WTC11 (cell line): ENCODE results near the gene SERPING1. TPM values are rescaled to one million over a fixed set of nuclear protein-coding genes. Genes with fewer than 3 reads are reported as not detected.

Experiments used
- ATAC-seq: fragments of 200-7000 bp; cut with Tn5 transposase; 2 replicates; pipeline ENCODE4 v1.10.0; 2021; ENCODE audit warnings: mild to moderate bottlenecking, moderate library complexity
- CTCF ChIA-PET: fragments of 300-600 bp; sonication (Branson Sonifier 250); formaldehyde crosslinking; loops from one replicate; lab custom pipeline; 2021; ENCODE audit warnings: antibody characterized with exemption; lab: Charles Lee
- POLR2A ChIA-PET: fragments of 350-600 bp; sonication (Branson Sonifier 250); formaldehyde crosslinking; loops from one replicate; lab custom pipeline; 2021; ENCODE audit warnings: antibody characterized with exemption; lab: Charles Lee
- DNase-seq: peaks from one replicate; pipeline ENCODE4 v3.0.0; 2021; ENCODE audit warnings: low spot score
- H3K27ac Mint-ChIP-seq: 2 replicates; pipeline ENCODE4 v1.8.0; 2021; ENCODE audit warnings: mixed read lengths
- H3K27me3 Mint-ChIP-seq: 2 replicates; pipeline ENCODE4 v1.8.0; 2021; ENCODE audit warnings: low read depth, mild to moderate bottlenecking, moderate library complexity, mixed read lengths
- H3K36me3 Mint-ChIP-seq: 2 replicates; pipeline ENCODE4 v1.8.0; 2021; ENCODE audit warnings: mixed read lengths
- H3K4me1 Mint-ChIP-seq: 2 replicates; pipeline ENCODE4 v1.8.0; 2022; ENCODE audit warnings: mixed read lengths
- H3K4me3 Mint-ChIP-seq: 2 replicates; pipeline ENCODE4 v1.8.0; 2021; ENCODE audit warnings: mild to moderate bottlenecking, moderate library complexity, mixed read lengths
- H3K9me3 Mint-ChIP-seq: 2 replicates; pipeline ENCODE4 v1.8.0; 2021; ENCODE audit warnings: mixed read lengths
- ETV6 ChIP-seq: sonication (generic); formaldehyde crosslinking; IDR thresholded peaks from 2 replicates; pipeline ENCODE4 v1.8.1; 2022; ENCODE audit warnings: mild to moderate bottlenecking, missing genetic modification reagents
- FOXJ3 ChIP-seq: sonication (generic); formaldehyde crosslinking; IDR thresholded peaks from 2 replicates; pipeline ENCODE4 v1.9.0; 2021; ENCODE audit warnings: missing genetic modification reagents, mild to moderate bottlenecking, borderline replicate concordance
- FOXP1 ChIP-seq: sonication (generic); formaldehyde crosslinking; IDR thresholded peaks from 2 replicates; pipeline ENCODE4 v1.8.0; 2022; ENCODE audit warnings: missing genetic modification reagents, mild to moderate bottlenecking, moderate library complexity, borderline replicate concordance
- KAT7 ChIP-seq: sonication (generic); formaldehyde crosslinking; IDR thresholded peaks from 2 replicates; pipeline ENCODE4 v1.8.1; 2023; ENCODE audit warnings: missing genetic modification reagents, mild to moderate bottlenecking, borderline replicate concordance
- MXD4 ChIP-seq: fragments of 250-450 bp; sonication (Bioruptor Pico); IDR thresholded peaks from 2 replicates; pipeline ENCODE4 v1.8.0; 2021; ENCODE audit warnings: mild to moderate bottlenecking, moderate library complexity, borderline replicate concordance
- NFE2L1 ChIP-seq: sonication (generic); formaldehyde crosslinking; IDR thresholded peaks from 2 replicates; pipeline ENCODE4 v1.8.1; 2023; ENCODE audit warnings: missing genetic modification reagents
- NFYB ChIP-seq: sonication (generic); formaldehyde crosslinking; conservative IDR thresholded peaks from 2 replicates; pipeline ENCODE4 v1.8.0; 2022; ENCODE audit warnings: low read depth, missing genetic modification reagents
- NR1H2 ChIP-seq: sonication (generic); formaldehyde crosslinking; IDR thresholded peaks from 2 replicates; pipeline ENCODE4 v1.9.0; 2021; ENCODE audit warnings: mild to moderate bottlenecking, moderate library complexity, missing genetic modification reagents
- NR3C1 ChIP-seq: sonication (generic); formaldehyde crosslinking; conservative IDR thresholded peaks from 2 replicates; pipeline ENCODE4 v1.8.1; 2023; ENCODE audit warnings: low read depth, mild to moderate bottlenecking, missing genetic modification reagents
- RORB ChIP-seq: fragments of 250-450 bp; sonication (Bioruptor Pico); IDR thresholded peaks from 2 replicates; pipeline ENCODE4 v1.9.0; 2021; ENCODE audit warnings: mild to moderate bottlenecking
- SOX15 ChIP-seq: fragments of 250-450 bp; sonication (Bioruptor Pico); IDR thresholded peaks from 2 replicates; pipeline ENCODE4 v1.9.0; 2021; ENCODE audit warnings: mild to moderate bottlenecking
- TP53 ChIP-seq: sonication (generic); formaldehyde crosslinking; IDR thresholded peaks from 2 replicates; pipeline ENCODE4 v1.8.1; 2023; ENCODE audit warnings: mild to moderate bottlenecking, missing genetic modification reagents
- ZNF121 ChIP-seq: sonication (generic); formaldehyde crosslinking; IDR thresholded peaks from 2 replicates; pipeline ENCODE4 v1.8.0; 2023; ENCODE audit warnings: missing genetic modification reagents
- ZNF219 ChIP-seq: sonication (generic); formaldehyde crosslinking; IDR thresholded peaks from 2 replicates; pipeline ENCODE4 v1.8.0; 2023; ENCODE audit warnings: missing genetic modification reagents, mild to moderate bottlenecking, borderline replicate concordance
- ZNF317 ChIP-seq: sonication (generic); formaldehyde crosslinking; IDR thresholded peaks from 2 replicates; pipeline ENCODE4 v1.8.1; 2023; ENCODE audit warnings: low read depth, mild to moderate bottlenecking, moderate library complexity, missing genetic modification reagents, borderline replicate concordance
- ZNF423 ChIP-seq: fragments of 250-450 bp; sonication (Bioruptor Pico); IDR thresholded peaks from 2 replicates; pipeline ENCODE4 v2.1.2; 2022; ENCODE audit warnings: mild to moderate bottlenecking, moderate library complexity
- ZNF671 ChIP-seq: fragments of 250-450 bp; sonication (Bioruptor Pico); IDR thresholded peaks from 2 replicates; pipeline ENCODE4 v1.8.0; 2021; ENCODE audit warnings: mild to moderate bottlenecking
- total RNA-seq: library from RNA; stranded (reverse); gene quantifications from 3 replicates; pipeline ENCODE4 v1.2.3, GENCODE V29; 2021
- TF ChIP-seq, protein P1 (sequence below): sonication (generic); formaldehyde crosslinking; IDR thresholded peaks from 2 replicates; pipeline ENCODE4 v1.8.0; 2023; ENCODE audit warnings: mild to moderate bottlenecking, missing genetic modification reagents
- TF ChIP-seq, protein P2 (sequence below): sonication (generic); formaldehyde crosslinking; conservative IDR thresholded peaks from 2 replicates; pipeline ENCODE4 v1.8.1; 2023; ENCODE audit warnings: mild to moderate bottlenecking, low read depth, missing genetic modification reagents, moderate library complexity
- TF ChIP-seq, protein P3 (sequence below): sonication (generic); formaldehyde crosslinking; IDR thresholded peaks from 2 replicates; pipeline ENCODE4 v1.8.0; 2022; ENCODE audit warnings: mild to moderate bottlenecking, missing genetic modification reagents
- TF ChIP-seq, protein P4 (sequence below): sonication (generic); formaldehyde crosslinking; IDR thresholded peaks from 2 replicates; pipeline ENCODE4 v1.8.0; 2022; ENCODE audit warnings: mild to moderate bottlenecking, missing genetic modification reagents
- TF ChIP-seq, protein P5 (sequence below): sonication (generic); formaldehyde crosslinking; IDR thresholded peaks from 2 replicates; pipeline ENCODE4 v1.8.0; 2022; ENCODE audit warnings: missing genetic modification reagents

SERPING1 gene
- total RNA-seq, 1 experiment from 2014 or later, result 49.1 TPM

DNA sequence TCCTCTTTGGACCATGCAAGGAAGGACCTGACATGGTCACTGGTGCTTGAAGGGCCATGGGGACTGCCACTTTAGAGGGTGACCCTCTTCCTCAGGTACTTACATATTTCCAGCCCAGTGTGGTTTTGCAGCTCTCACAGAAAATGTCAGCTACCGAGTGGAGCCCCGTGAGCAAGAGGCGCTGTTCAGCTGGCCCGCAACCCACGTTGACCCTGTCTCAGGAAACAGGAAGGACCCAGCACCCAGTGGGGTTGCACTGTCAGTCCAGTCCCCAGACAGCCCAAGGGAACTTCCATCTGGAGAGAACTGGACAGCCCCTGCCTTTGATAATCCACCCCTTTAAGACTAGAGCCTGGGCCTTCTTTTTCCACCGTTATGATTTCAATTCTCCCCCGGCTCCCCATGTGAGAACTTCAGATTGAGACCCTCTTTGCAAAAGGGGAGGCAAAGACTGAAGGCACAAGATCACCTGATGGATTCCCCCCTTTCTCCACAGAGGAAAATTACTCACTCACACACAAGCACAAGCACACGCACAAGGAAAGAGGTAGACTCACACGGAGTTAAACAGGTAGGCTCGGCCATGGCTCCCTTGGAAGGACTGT lies 48.8 kb downstream of the SERPING1 start:
- Mint-ChIP-seq H3K4me3 (peak overlapping the region; percentile 80), H3K27ac (peak overlapping the region; percentile 93), H3K27me3 (peaks cover 26% of the 10 kb centered on the region), H3K4me1 (peaks cover 95% of the 10 kb centered on the region), H3K36me3 (peaks cover 23% of the 10 kb centered on the region), H3K9me3 (no peaks in the 10 kb centered on the region)
- TF ChIP-seq, protein P1, sequence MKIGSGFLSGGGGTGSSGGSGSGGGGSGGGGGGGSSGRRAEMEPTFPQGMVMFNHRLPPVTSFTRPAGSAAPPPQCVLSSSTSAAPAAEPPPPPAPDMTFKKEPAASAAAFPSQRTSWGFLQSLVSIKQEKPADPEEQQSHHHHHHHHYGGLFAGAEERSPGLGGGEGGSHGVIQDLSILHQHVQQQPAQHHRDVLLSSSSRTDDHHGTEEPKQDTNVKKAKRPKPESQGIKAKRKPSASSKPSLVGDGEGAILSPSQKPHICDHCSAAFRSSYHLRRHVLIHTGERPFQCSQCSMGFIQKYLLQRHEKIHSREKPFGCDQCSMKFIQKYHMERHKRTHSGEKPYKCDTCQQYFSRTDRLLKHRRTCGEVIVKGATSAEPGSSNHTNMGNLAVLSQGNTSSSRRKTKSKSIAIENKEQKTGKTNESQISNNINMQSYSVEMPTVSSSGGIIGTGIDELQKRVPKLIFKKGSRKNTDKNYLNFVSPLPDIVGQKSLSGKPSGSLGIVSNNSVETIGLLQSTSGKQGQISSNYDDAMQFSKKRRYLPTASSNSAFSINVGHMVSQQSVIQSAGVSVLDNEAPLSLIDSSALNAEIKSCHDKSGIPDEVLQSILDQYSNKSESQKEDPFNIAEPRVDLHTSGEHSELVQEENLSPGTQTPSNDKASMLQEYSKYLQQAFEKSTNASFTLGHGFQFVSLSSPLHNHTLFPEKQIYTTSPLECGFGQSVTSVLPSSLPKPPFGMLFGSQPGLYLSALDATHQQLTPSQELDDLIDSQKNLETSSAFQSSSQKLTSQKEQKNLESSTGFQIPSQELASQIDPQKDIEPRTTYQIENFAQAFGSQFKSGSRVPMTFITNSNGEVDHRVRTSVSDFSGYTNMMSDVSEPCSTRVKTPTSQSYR, result peak; percentile 49; the same call in 1 of the 2 replicates
- no peak for TF ChIP-seq MXD4
- no peak for TF ChIP-seq FOXJ3 (CRISPR knock-in tag)
- 0 out of 2 replicates have a peak, but pooled peaks have one; percentile 4 for TF ChIP-seq NFYB (CRISPR knock-in tag)
- peak; percentile 64; the same call in 1 of the 2 replicates for TF ChIP-seq KAT7 (CRISPR knock-in tag)
- ChIA-PET CTCF (interaction anchor here (0.9 to 4.0 kb wide), 7 partner anchors 16 to 215 kb away, joined by 3 to 51 read pairs (median 5); partner anchors contain the start of gene UBE2L6), POLR2A (interaction anchor here (0.6 to 4.2 kb wide), 14 partner anchors 9 to 153 kb away, joined by 3 to 33 read pairs (median 5); partner anchors contain the start of genes SERPING1, TIMM10 and UBE2L6)
- no peak for DNase-seq
- ATAC-seq, result no peak; the same call in 1 of the 2 replicates

DNA sequence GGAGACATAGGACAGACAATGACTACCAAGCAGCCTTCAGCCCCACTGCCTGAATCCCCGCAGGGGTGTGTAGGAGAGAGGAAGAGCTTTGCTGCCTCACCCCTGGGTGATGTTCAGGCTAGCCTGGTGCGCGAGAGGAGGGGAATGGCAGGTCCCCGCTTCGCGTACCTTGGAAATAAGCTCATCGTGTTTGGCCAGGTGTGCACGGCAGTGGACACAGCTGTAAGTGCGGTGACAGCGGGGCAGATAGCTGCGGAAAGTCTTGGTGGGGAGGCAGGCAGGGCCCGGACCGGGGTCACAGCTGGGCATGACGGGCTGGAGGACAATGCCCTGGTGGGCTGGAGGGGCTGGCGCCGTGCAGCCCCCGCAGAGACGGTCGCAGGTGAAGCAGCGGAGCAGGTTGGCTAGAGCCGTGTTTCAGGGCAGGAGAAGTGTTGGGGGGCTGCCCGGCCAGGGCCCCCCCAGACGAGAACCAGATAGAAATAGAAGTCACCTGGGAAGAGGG lies 49.4 kb downstream of the SERPING1 start:
- peak; percentile 0 for ATAC-seq
- CTCF ChIA-PET, result interaction anchor here (0.7 to 4.0 kb wide), 8 partner anchors 16 to 216 kb away, joined by 3 to 51 read pairs (median 4); partner anchors contain the start of gene UBE2L6
- Mint-ChIP-seq H3K9me3 (no peaks in the 10 kb centered on the region), H3K4me3 (peak overlapping the region; percentile 80), H3K4me1 (peaks cover 92% of the 10 kb centered on the region), H3K27ac (peak overlapping the region; percentile 93), H3K36me3 (peaks cover 18% of the 10 kb centered on the region), H3K27me3 (peaks cover 32% of the 10 kb centered on the region)
- peak; percentile 36 for DNase-seq
- POLR2A ChIA-PET, result interaction anchor here (0.6 to 4.2 kb wide), 15 partner anchors 9 to 154 kb away, joined by 3 to 33 read pairs (median 5); partner anchors contain the start of genes SERPING1, TIMM10 and UBE2L6
- TF ChIP-seq NR3C1 (CRISPR knock-in tag) (0 out of 2 replicates have a peak, but pooled peaks have one; percentile 53), SOX15 (no peak), ZNF423 (CRISPR knock-in tag) (peak; percentile 57; the same call in 1 of the 2 replicates), ETV6 (CRISPR knock-in tag) (peak; percentile 79), RORB (CRISPR knock-in tag) (no peak), NR1H2 (CRISPR knock-in tag) (no peak), ZNF317 (CRISPR knock-in tag) (no peak), ZNF219 (CRISPR knock-in tag) (no peak), ZNF121 (CRISPR knock-in tag) (peak; percentile 80), TP53 (CRISPR knock-in tag) (peak; percentile 93), NFE2L1 (peak; percentile 90), ZNF671 (CRISPR knock-in tag) (peak; percentile 86), FOXJ3 (CRISPR knock-in tag) (no peak), FOXP1 (CRISPR knock-in tag) (peak; percentile 98)
- TF ChIP-seq, protein P2, sequence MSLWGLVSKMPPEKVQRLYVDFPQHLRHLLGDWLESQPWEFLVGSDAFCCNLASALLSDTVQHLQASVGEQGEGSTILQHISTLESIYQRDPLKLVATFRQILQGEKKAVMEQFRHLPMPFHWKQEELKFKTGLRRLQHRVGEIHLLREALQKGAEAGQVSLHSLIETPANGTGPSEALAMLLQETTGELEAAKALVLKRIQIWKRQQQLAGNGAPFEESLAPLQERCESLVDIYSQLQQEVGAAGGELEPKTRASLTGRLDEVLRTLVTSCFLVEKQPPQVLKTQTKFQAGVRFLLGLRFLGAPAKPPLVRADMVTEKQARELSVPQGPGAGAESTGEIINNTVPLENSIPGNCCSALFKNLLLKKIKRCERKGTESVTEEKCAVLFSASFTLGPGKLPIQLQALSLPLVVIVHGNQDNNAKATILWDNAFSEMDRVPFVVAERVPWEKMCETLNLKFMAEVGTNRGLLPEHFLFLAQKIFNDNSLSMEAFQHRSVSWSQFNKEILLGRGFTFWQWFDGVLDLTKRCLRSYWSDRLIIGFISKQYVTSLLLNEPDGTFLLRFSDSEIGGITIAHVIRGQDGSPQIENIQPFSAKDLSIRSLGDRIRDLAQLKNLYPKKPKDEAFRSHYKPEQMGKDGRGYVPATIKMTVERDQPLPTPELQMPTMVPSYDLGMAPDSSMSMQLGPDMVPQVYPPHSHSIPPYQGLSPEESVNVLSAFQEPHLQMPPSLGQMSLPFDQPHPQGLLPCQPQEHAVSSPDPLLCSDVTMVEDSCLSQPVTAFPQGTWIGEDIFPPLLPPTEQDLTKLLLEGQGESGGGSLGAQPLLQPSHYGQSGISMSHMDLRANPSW (CRISPR knock-in tag), result no peak
- TF ChIP-seq, protein P3, sequence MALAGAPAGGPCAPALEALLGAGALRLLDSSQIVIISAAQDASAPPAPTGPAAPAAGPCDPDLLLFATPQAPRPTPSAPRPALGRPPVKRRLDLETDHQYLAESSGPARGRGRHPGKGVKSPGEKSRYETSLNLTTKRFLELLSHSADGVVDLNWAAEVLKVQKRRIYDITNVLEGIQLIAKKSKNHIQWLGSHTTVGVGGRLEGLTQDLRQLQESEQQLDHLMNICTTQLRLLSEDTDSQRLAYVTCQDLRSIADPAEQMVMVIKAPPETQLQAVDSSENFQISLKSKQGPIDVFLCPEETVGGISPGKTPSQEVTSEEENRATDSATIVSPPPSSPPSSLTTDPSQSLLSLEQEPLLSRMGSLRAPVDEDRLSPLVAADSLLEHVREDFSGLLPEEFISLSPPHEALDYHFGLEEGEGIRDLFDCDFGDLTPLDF (CRISPR knock-in tag), result peak; percentile 95; the same call in 1 of the 2 replicates
- TF ChIP-seq, protein P4, sequence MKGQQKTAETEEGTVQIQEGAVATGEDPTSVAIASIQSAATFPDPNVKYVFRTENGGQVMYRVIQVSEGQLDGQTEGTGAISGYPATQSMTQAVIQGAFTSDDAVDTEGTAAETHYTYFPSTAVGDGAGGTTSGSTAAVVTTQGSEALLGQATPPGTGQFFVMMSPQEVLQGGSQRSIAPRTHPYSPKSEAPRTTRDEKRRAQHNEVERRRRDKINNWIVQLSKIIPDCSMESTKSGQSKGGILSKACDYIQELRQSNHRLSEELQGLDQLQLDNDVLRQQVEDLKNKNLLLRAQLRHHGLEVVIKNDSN (CRISPR knock-in tag), result peak; percentile 36; the same call in 1 of the 2 replicates
- TF ChIP-seq, protein P5, sequence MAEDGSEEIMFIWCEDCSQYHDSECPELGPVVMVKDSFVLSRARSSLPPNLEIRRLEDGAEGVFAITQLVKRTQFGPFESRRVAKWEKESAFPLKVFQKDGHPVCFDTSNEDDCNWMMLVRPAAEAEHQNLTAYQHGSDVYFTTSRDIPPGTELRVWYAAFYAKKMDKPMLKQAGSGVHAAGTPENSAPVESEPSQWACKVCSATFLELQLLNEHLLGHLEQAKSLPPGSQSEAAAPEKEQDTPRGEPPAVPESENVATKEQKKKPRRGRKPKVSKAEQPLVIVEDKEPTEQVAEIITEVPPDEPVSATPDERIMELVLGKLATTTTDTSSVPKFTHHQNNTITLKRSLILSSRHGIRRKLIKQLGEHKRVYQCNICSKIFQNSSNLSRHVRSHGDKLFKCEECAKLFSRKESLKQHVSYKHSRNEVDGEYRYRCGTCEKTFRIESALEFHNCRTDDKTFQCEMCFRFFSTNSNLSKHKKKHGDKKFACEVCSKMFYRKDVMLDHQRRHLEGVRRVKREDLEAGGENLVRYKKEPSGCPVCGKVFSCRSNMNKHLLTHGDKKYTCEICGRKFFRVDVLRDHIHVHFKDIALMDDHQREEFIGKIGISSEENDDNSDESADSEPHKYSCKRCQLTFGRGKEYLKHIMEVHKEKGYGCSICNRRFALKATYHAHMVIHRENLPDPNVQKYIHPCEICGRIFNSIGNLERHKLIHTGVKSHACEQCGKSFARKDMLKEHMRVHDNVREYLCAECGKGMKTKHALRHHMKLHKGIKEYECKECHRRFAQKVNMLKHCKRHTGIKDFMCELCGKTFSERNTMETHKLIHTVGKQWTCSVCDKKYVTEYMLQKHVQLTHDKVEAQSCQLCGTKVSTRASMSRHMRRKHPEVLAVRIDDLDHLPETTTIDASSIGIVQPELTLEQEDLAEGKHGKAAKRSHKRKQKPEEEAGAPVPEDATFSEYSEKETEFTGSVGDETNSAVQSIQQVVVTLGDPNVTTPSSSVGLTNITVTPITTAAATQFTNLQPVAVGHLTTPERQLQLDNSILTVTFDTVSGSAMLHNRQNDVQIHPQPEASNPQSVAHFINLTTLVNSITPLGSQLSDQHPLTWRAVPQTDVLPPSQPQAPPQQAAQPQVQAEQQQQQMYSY (CRISPR knock-in tag), result peak; percentile 51
